HepG2 (cell line): Measurements from ENCODE around the gene PRRT1. TPM values are rescaled to one million over a fixed set of nuclear protein-coding genes. Genes with fewer than 3 reads are reported as not detected.

Experiments used
- CEBPZ ChIP-seq: IDR thresholded peaks from 2 replicates; pipeline ENCODE4 v1.6.1; 2012; ENCODE audit warnings: low read length, improper control_type of control experiment
- CHCHD3 ChIP-seq: sonication (generic); formaldehyde crosslinking; IDR thresholded peaks from 2 replicates; pipeline ENCODE4 v1.8.0; 2022; ENCODE audit warnings: mild to moderate bottlenecking, missing genetic modification reagents, moderate library complexity
- CTCF ChIP-seq: sonication (generic); formaldehyde crosslinking; IDR thresholded peaks from 2 replicates; pipeline ENCODE4 v1.5.0; 2020; ENCODE audit warnings: mild to moderate bottlenecking, missing genetic modification reagents, moderate library complexity
- ELF3 ChIP-seq: IDR thresholded peaks from 2 replicates; pipeline ENCODE4 v1.6.1; 2016; ENCODE audit warnings: missing genetic modification reagents, missing compliant biosample characterization
- HOXA9 ChIP-seq: sonication (generic); formaldehyde crosslinking; IDR thresholded peaks from 2 replicates; pipeline ENCODE4 v1.8.1; 2022; ENCODE audit warnings: missing genetic modification reagents, mild to moderate bottlenecking, moderate library complexity, borderline replicate concordance
- KDM6A ChIP-seq: IDR thresholded peaks from 2 replicates; pipeline ENCODE4 v1.6.1; 2016; ENCODE audit warnings: low read depth
- MIXL1 ChIP-seq: IDR thresholded peaks from 2 replicates; pipeline ENCODE4 v1.6.1; 2016
- NFE2L1 ChIP-seq: sonication (generic); formaldehyde crosslinking; IDR thresholded peaks from 2 replicates; pipeline ENCODE4 v1.4.0; 2020; ENCODE audit warnings: missing genetic modification reagents, mild to moderate bottlenecking, borderline replicate concordance
- PBX3 ChIP-seq: sonication (generic); formaldehyde crosslinking; IDR thresholded peaks from 2 replicates; pipeline ENCODE4 v1.8.1; 2023; ENCODE audit warnings: missing genetic modification reagents, inconsistent platforms, borderline replicate concordance
- SALL2 ChIP-seq: sonication (generic); formaldehyde crosslinking; IDR thresholded peaks from 2 replicates; pipeline ENCODE4 v1.8.1; 2023; ENCODE audit warnings: mild to moderate bottlenecking, missing genetic modification reagents, inconsistent platforms
- ZKSCAN8 ChIP-seq: IDR thresholded peaks from 2 replicates; pipeline ENCODE4 v1.6.1; 2016; ENCODE audit warnings: borderline replicate concordance, missing genetic modification reagents, missing compliant biosample characterization
- ZNF317 ChIP-seq: sonication (generic); formaldehyde crosslinking; IDR thresholded peaks from 2 replicates; pipeline ENCODE4 v1.5.0; 2020; ENCODE audit warnings: mild to moderate bottlenecking, missing genetic modification reagents
- ZNF343 ChIP-seq: sonication (generic); formaldehyde crosslinking; IDR thresholded peaks from 2 replicates; pipeline ENCODE4 v1.4.0; 2020; ENCODE audit warnings: mild to moderate bottlenecking, missing genetic modification reagents
- ZNF687 ChIP-seq: sonication (generic); formaldehyde crosslinking; IDR thresholded peaks from 2 replicates; pipeline ENCODE4 v1.5.1; 2020; ENCODE audit warnings: mild to moderate bottlenecking, missing genetic modification reagents, moderate library complexity
- ZNF772 ChIP-seq: sonication (generic); formaldehyde crosslinking; IDR thresholded peaks from 2 replicates; pipeline ENCODE4 v1.5.0; 2020; ENCODE audit warnings: mild to moderate bottlenecking, missing genetic modification reagents
- ZNF775 ChIP-seq: sonication (generic); formaldehyde crosslinking; IDR thresholded peaks from 2 replicates; pipeline ENCODE4 v1.4.0; 2020; ENCODE audit warnings: missing genetic modification reagents, mild to moderate bottlenecking, moderate library complexity, borderline replicate concordance
- ZNF777 ChIP-seq: sonication (generic); formaldehyde crosslinking; IDR thresholded peaks from 2 replicates; pipeline ENCODE4 v1.4.0; 2020; ENCODE audit warnings: missing genetic modification reagents
- polyA plus RNA-seq, 8 experiments: library from polyadenylated mRNA; depleted of rRNA in 3 of 8; stranded (reverse) in 7 of 8; unstranded in 1 of 8; fragments of >200 nt; fragmentation: Illumina TruSeq in 4 of 8; extraction: Trizol in 4 of 8; gene quantifications; 2 replicates each; pipeline versions ENCODE4 v1.2.1 to v1.2.3, GENCODE V29; 2011 to 2016; ENCODE audit warnings: low read depth in 4 of 8, missing spikeins in 1 of 8, mixed read lengths in 1 of 8; ENCODE audit not compliant: insufficient read depth in 1 of 8
- total RNA-seq, 5 experiments: library from RNA; depleted of rRNA; stranded (reverse); fragments of >200 nt; fragmentation: Illumina TruSeq; extraction: Trizol; gene quantifications; 2 replicates each; pipeline ENCODE4 v1.2.3, GENCODE V29; 2016; ENCODE audit warnings: low read depth in 1 of 5

PRRT1 gene
- total and polyA plus RNA-seq, 2 of the 13 experiments (the other 11 are each of a cell fraction or from before 2014, with no cell fraction given) = 0.64 to 1.4 TPM

- TF ChIP-seq CTCF (peak; percentile 50), ZNF775 (CRISPR knock-in tag) (0 out of 2 replicates have a peak, but pooled peaks have one; percentile 65), ZKSCAN8 (CRISPR knock-in tag) (peak; percentile 55; the same call in 1 of the 2 replicates), ELF3 (CRISPR knock-in tag) (peak; percentile 69), NFE2L1 (CRISPR knock-in tag) (peak; percentile 85; the same call in 1 of the 2 replicates), ZNF687 (CRISPR knock-in tag) (peak; percentile 90), SALL2 (CRISPR knock-in tag) (peak; percentile 25; the same call in 1 of the 2 replicates), MIXL1 (CRISPR knock-in tag) (peak; percentile 45; the same call in 1 of the 2 replicates), PBX3 (CRISPR knock-in tag) (no peak), ZNF343 (CRISPR knock-in tag) (0 out of 2 replicates have a peak, but pooled peaks have one; percentile 25), ZNF317 (CRISPR knock-in tag) (no peak), ZNF777 (CRISPR knock-in tag) (no peak; the same call in 1 of the 2 replicates), CHCHD3 (CRISPR knock-in tag) (peak; percentile 4; the same call in 1 of the 2 replicates), HOXA9 (CRISPR knock-in tag) (no peak; the same call in 1 of the 2 replicates), KDM6A (CRISPR knock-in tag) (peak; percentile 64; the same call in 1 of the 2 replicates), CEBPZ (no peak), ZNF772 (CRISPR knock-in tag) (peak; percentile 28; the same call in 1 of the 2 replicates)
Measured at GRCh38 chr6:32153564-32154513, 2.1 kb upstream of the PRRT1 start, which contains the start of gene PPT2 (continued).
